Measurements from ENCODE around the gene OLFML2B. TPM values are rescaled to one million over a fixed set of nuclear protein-coding genes. Genes with fewer than 3 reads are reported as not detected.
"Not testable (repeated sequence)": the region's sequence is repeated elsewhere in the genome, so short reads cannot be mapped to it uniquely, and the experiment has no call there.

OLFML2B gene
- total and polyA plus RNA-seq, 2 donors (not counting 1 experiment from before 2014, with no cell fraction given): 5.1 to 7.2 TPM

- TF ChIP-seq, protein P1, sequence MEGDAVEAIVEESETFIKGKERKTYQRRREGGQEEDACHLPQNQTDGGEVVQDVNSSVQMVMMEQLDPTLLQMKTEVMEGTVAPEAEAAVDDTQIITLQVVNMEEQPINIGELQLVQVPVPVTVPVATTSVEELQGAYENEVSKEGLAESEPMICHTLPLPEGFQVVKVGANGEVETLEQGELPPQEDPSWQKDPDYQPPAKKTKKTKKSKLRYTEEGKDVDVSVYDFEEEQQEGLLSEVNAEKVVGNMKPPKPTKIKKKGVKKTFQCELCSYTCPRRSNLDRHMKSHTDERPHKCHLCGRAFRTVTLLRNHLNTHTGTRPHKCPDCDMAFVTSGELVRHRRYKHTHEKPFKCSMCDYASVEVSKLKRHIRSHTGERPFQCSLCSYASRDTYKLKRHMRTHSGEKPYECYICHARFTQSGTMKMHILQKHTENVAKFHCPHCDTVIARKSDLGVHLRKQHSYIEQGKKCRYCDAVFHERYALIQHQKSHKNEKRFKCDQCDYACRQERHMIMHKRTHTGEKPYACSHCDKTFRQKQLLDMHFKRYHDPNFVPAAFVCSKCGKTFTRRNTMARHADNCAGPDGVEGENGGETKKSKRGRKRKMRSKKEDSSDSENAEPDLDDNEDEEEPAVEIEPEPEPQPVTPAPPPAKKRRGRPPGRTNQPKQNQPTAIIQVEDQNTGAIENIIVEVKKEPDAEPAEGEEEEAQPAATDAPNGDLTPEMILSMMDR (conservative IDR thresholded peaks at IDR 0.05 in 1 of 2, IDR thresholded peaks at IDR 0.05 in 1 of 2; ENCODE audit: low read depth in 1 of 2, low read length in 2 of 2): no peak
- TF ChIP-seq EZH2 (IDR thresholded peaks at IDR 0.05; ENCODE audit: low read length, missing control alignments): no peak
- no peak overlapping the region for H3K4me2 ChIP-seq (ENCODE audit: extremely low read depth, insufficient read depth, low read length)
These were observed 43.8 kb upstream of the OLFML2B start for GRCh38 chr1:162067466-162067865.

GRCh38 chr1:162066836-162067235, 43.2 kb upstream of the OLFML2B start:
- H3K79me2 ChIP-seq (ENCODE audit: control insufficient read depth, insufficient read depth, low read length); H3K9me3 ChIP-seq (ENCODE audit: control insufficient read depth, insufficient read depth, low read depth, low read length); H3K4me2 ChIP-seq (ENCODE audit: extremely low read depth, insufficient read depth, low read length); H3K4me1 ChIP-seq (ENCODE audit: control insufficient read depth, extremely low read depth, insufficient read depth, low read length); H3K36me3 ChIP-seq (ENCODE audit: control insufficient read depth, insufficient read depth, low read length); H4K20me1 ChIP-seq (ENCODE audit: control insufficient read depth, extremely low read depth, insufficient read depth, low read length); H2AFZ ChIP-seq (ENCODE audit: low read length); DNase-seq (ENCODE audit: low read depth in 2 of 2); H3K27ac ChIP-seq (ENCODE audit: insufficient read depth, low read length); H3K4me3 ChIP-seq (replicated peaks in 1 of 4; ENCODE audit: control extremely low read depth in 1 of 4, insufficient read depth in 1 of 4, low read depth in 3 of 4, low read length in 4 of 4); H3K9ac ChIP-seq (ENCODE audit: insufficient read depth, low read length): not testable (repeated sequence)
- peaks cover 34% of the 10 kb centered on the region for H3K27me3 ChIP-seq (ENCODE audit: control insufficient read depth, insufficient read depth, low read length)

More at GRCh38 chr1:162067466-162067865, 43.8 kb upstream of the OLFML2B start:
- Histone ChIP-seq H3K36me3 (ENCODE audit: control insufficient read depth, insufficient read depth, low read length) (no peaks in the 10 kb centered on the region), H3K27me3 (ENCODE audit: control insufficient read depth, insufficient read depth, low read length) (peaks cover 37% of the 10 kb centered on the region), H3K4me3 (replicated peaks in 1 of 4; ENCODE audit: control extremely low read depth in 1 of 4, insufficient read depth in 1 of 4, low read depth in 3 of 4, low read length in 4 of 4) (no peak overlapping the region), H3K27ac (ENCODE audit: insufficient read depth, low read length) (no peak overlapping the region), H3K9me3 (ENCODE audit: control insufficient read depth, insufficient read depth, low read depth, low read length) (no peaks in the 10 kb centered on the region), H3K4me1 (ENCODE audit: control insufficient read depth, extremely low read depth, insufficient read depth, low read length) (peaks cover 3% of the 10 kb centered on the region), H2AFZ (ENCODE audit: low read length) (no peak overlapping the region), H4K20me1 (ENCODE audit: control insufficient read depth, extremely low read depth, insufficient read depth, low read length) (no peaks in the 10 kb centered on the region), H3K9ac (ENCODE audit: insufficient read depth, low read length) (no peak overlapping the region), H3K79me2 (ENCODE audit: control insufficient read depth, insufficient read depth, low read length) (no peaks in the 10 kb centered on the region)
- no peak for DNase-seq (ENCODE audit: low read depth in 2 of 2)

DNA sequence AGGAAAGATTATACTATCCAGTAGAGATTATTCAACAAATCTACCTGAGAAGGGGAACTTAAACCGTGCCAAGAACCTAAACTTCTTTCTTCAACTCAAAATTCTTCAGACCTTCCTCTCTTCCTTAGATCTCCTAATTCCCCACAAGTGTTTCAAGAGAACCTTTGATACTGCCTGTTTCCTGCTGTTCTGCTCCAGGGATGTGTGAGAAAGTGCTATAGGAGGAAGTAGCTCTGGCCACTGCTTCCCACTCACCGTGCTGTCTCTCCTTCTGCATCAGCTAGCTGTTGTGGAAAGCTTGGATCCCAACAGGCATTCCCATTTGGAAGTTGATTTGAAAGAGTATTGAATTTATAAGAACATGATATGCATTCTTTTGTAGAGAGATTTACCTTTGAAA, 41.3 kb upstream of the OLFML2B start:
- Histone ChIP-seq H3K27ac (ENCODE audit: insufficient read depth, low read length) (no peak overlapping the region), H3K4me2 (ENCODE audit: extremely low read depth, insufficient read depth, low read length) (no peak overlapping the region), H3K9me3 (ENCODE audit: control insufficient read depth, insufficient read depth, low read depth, low read length) (no peaks in the 10 kb centered on the region), H3K9ac (ENCODE audit: insufficient read depth, low read length) (no peak overlapping the region), H3K4me1 (ENCODE audit: control insufficient read depth, extremely low read depth, insufficient read depth, low read length) (peaks cover 1% of the 10 kb centered on the region), H3K36me3 (ENCODE audit: control insufficient read depth, insufficient read depth, low read length) (no peaks in the 10 kb centered on the region), H2AFZ (ENCODE audit: low read length) (no peak overlapping the region), H3K27me3 (ENCODE audit: control insufficient read depth, insufficient read depth, low read length) (peaks cover 22% of the 10 kb centered on the region), H3K79me2 (ENCODE audit: control insufficient read depth, insufficient read depth, low read length) (no peaks in the 10 kb centered on the region), H3K4me3 (replicated peaks in 1 of 4; ENCODE audit: control extremely low read depth in 1 of 4, insufficient read depth in 1 of 4, low read depth in 3 of 4, low read length in 4 of 4) (no peak overlapping the region), H4K20me1 (ENCODE audit: control insufficient read depth, extremely low read depth, insufficient read depth, low read length) (no peaks in the 10 kb centered on the region)
- DNase-seq (ENCODE audit: low read depth in 2 of 2): no peak
- TF ChIP-seq EZH2 (IDR thresholded peaks at IDR 0.05; ENCODE audit: low read length, missing control alignments): no peak
- TF ChIP-seq, protein P1 (conservative IDR thresholded peaks at IDR 0.05 in 1 of 2, IDR thresholded peaks at IDR 0.05 in 1 of 2; ENCODE audit: low read depth in 1 of 2, low read length in 2 of 2): no peak
